ENCODE results near the gene GAL3ST2.

GRCh38 chr2:241795021-241795999 lies 18.7 kb downstream of the GAL3ST2 start:
- TF ChIP-seq POLR2A (IDR thresholded peaks at IDR 0.05) (no peak), POLR2AphosphoS5 (IDR thresholded peaks at IDR 0.05) (no peak), EP300 (IDR thresholded peaks at IDR 0.05) (no peak)
- TF ChIP-seq, protein P1, sequence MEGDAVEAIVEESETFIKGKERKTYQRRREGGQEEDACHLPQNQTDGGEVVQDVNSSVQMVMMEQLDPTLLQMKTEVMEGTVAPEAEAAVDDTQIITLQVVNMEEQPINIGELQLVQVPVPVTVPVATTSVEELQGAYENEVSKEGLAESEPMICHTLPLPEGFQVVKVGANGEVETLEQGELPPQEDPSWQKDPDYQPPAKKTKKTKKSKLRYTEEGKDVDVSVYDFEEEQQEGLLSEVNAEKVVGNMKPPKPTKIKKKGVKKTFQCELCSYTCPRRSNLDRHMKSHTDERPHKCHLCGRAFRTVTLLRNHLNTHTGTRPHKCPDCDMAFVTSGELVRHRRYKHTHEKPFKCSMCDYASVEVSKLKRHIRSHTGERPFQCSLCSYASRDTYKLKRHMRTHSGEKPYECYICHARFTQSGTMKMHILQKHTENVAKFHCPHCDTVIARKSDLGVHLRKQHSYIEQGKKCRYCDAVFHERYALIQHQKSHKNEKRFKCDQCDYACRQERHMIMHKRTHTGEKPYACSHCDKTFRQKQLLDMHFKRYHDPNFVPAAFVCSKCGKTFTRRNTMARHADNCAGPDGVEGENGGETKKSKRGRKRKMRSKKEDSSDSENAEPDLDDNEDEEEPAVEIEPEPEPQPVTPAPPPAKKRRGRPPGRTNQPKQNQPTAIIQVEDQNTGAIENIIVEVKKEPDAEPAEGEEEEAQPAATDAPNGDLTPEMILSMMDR (IDR thresholded peaks at IDR 0.05): no peak

All from gastroesophageal sphincter (tissue), 3 donors.